Suprapubic skin (tissue), 4 donors: Measurements from ENCODE around the gene F3. TPM values are rescaled to one million over a fixed set of nuclear protein-coding genes. Genes with fewer than 3 reads are reported as not detected.

Experiments
- DNase-seq, 2 donors: peaks; one replicate each; pipeline ENCODE4 v3.0.0-alpha.2; 2019; ENCODE audit warnings: low spot score in 2 of 2
- H3K27ac ChIP-seq: fragments of 200-600 bp; sonication (generic); one replicate; pipeline ENCODE4 v1.5.1; 2019
- H3K27me3 ChIP-seq: fragments of 200-600 bp; sonication (generic); one replicate; pipeline ENCODE4 v1.5.1; 2019
- H3K36me3 ChIP-seq: fragments of 200-600 bp; sonication (generic); one replicate; pipeline ENCODE4 v1.5.1; 2019
- H3K4me1 ChIP-seq: fragments of 200-600 bp; sonication (generic); one replicate; pipeline ENCODE4 v1.5.1; 2019
- H3K4me3 ChIP-seq: fragments of 200-600 bp; sonication (generic); one replicate; pipeline ENCODE4 v1.5.1; 2019; ENCODE audit warnings: mild to moderate bottlenecking
- H3K9me3 ChIP-seq: fragments of 200-600 bp; sonication (generic); one replicate; pipeline ENCODE4 v1.5.1; 2019
- EP300 ChIP-seq: sonication (generic); formaldehyde crosslinking; IDR thresholded peaks from one replicate; pipeline ENCODE4 v1.6.1; 2017; ENCODE audit warnings: antibody characterized with exemption
- POLR2A ChIP-seq, 2 donors: fragments of 450-650 bp; IDR thresholded peaks; one replicate each; pipeline ENCODE4 v1.6.1; 2017; ENCODE audit warnings: antibody characterized with exemption in 2 of 2, mild to moderate bottlenecking in 2 of 2, moderate library complexity in 2 of 2
- POLR2AphosphoS5 ChIP-seq, 3 donors: sonication (generic); formaldehyde crosslinking; IDR thresholded peaks; one replicate each; pipeline ENCODE4 v1.6.1; 2017; ENCODE audit warnings: antibody characterized with exemption in 3 of 3
- WGBS: methylation state at CpG from one replicate; pipeline ENCODE4 v1.1.5; 2018; 5-methylcytosine and 5-hydroxymethylcytosine counted together
- total RNA-seq, 4 donors: library from RNA; depleted of rRNA; stranded (reverse); fragments of >200 nt; gene quantifications; one replicate each; pipeline ENCODE4 v1.1.0, GENCODE V29; 2016
- TF ChIP-seq, protein P1 (sequence below), 2 donors: fragments of 200-600 bp in 1 of 2; fragments of 450-650 bp in 1 of 2; sonication (generic) in 1 of 2; IDR thresholded peaks; one replicate each; pipeline ENCODE4 v1.5.1; 2016 to 2019; ENCODE audit warnings: antibody characterized with exemption in 2 of 2, mild to moderate bottlenecking in 1 of 2, moderate library complexity in 1 of 2

The F3 gene
- total RNA-seq, 4 donors from 2014 or later: 36.5 to 110 (median 84.0) TPM

GRCh38 chr1:94529416-94529815, 12.1 kb downstream of the F3 start:
- Histone ChIP-seq H3K27me3 (no peaks in the 10 kb centered on the region), H3K9me3 (no peaks in the 10 kb centered on the region), H3K36me3 (no peaks in the 10 kb centered on the region), H3K4me3 (no peak overlapping the region), H3K27ac (no peak overlapping the region), H3K4me1 (peaks cover 12% of the 10 kb centered on the region)
- no peak for TF ChIP-seq POLR2AphosphoS5 (IDR thresholded peaks at IDR 0.05)
- WGBS: 97% methylated on average over 2 of the region's 2 CpGs
- no peak for DNase-seq

GRCh38 chr1:94528826-94529225, 12.7 kb downstream of the F3 start:
- Histone ChIP-seq H3K27ac (no peak overlapping the region), H3K27me3 (no peaks in the 10 kb centered on the region), H3K4me3 (no peak overlapping the region), H3K4me1 (peaks cover 12% of the 10 kb centered on the region), H3K36me3 (no peaks in the 10 kb centered on the region), H3K9me3 (no peaks in the 10 kb centered on the region)
- 97% methylated on average over 5 of the region's 5 CpGs for WGBS
- TF ChIP-seq EP300 (no peak), POLR2A (IDR thresholded peaks at IDR 0.05) (no peak), POLR2AphosphoS5 (IDR thresholded peaks at IDR 0.05) (no peak)
- TF ChIP-seq, protein P1, sequence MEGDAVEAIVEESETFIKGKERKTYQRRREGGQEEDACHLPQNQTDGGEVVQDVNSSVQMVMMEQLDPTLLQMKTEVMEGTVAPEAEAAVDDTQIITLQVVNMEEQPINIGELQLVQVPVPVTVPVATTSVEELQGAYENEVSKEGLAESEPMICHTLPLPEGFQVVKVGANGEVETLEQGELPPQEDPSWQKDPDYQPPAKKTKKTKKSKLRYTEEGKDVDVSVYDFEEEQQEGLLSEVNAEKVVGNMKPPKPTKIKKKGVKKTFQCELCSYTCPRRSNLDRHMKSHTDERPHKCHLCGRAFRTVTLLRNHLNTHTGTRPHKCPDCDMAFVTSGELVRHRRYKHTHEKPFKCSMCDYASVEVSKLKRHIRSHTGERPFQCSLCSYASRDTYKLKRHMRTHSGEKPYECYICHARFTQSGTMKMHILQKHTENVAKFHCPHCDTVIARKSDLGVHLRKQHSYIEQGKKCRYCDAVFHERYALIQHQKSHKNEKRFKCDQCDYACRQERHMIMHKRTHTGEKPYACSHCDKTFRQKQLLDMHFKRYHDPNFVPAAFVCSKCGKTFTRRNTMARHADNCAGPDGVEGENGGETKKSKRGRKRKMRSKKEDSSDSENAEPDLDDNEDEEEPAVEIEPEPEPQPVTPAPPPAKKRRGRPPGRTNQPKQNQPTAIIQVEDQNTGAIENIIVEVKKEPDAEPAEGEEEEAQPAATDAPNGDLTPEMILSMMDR (IDR thresholded peaks at IDR 0.05): no peak
- no peak for DNase-seq

- TF ChIP-seq, protein P1 (IDR thresholded peaks at IDR 0.05): no peak
- no peak for TF ChIP-seq POLR2A (IDR thresholded peaks at IDR 0.05)
- TF ChIP-seq POLR2AphosphoS5 (IDR thresholded peaks at IDR 0.05): no peak
- no peak for TF ChIP-seq EP300
- peaks cover 12% of the 10 kb centered on the region for H3K4me1 ChIP-seq
- H3K27ac ChIP-seq: no peak overlapping the region
- H3K9me3 ChIP-seq: no peaks in the 10 kb centered on the region
- H3K27me3 ChIP-seq: no peaks in the 10 kb centered on the region
- no peaks in the 10 kb centered on the region for H3K36me3 ChIP-seq
- WGBS: 60% methylated on average over 1 of the region's 1 CpG
- no peak overlapping the region for H3K4me3 ChIP-seq
- DNase-seq: no peak
Measured at GRCh38 chr1:94528299-94528698, 13.3 kb downstream of the F3 start.

- 6% methylated on average over 1 of the region's 1 CpG for WGBS
Measured at GRCh38 chr1:94527447-94528031, 14.0 kb downstream of the F3 start.

DNA sequence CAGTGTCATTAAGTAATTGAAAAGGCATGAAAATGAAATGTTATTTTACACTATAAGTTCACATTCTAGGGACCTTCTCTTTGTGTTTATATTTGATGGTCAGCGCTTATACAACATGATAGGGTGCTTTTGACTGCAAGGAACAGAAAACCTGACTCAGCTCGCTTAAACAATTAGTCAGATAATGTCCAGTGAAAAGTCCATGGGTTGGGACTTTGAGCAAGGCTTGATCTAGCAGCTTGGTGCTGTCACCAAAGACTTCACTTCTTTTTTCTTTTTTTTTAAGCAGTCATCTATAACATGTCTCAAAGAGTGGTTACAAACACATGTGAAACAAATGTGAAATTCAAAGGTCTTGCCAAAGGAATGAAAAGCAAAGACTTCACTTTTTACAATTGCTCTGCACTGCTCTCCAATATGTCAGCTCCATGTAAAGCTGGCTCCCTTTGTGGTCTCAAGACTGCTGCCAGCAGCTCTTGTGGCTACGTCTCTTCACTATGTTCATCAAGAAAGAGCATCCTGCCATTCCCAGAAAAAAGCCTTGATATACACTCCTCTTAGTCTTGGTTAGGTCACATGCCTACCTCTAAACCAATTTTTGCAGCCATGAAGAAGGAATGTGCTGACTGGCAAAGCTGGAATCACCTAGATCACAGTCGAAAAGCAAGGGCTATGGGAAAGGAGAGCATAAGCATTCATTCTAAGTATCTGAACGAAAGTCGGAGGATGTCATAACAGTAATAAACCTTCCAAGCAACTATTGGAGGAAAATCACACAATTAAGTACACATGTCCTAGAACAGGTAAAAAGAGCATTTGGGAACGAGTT, 15.2 kb downstream of the F3 start:
- no peaks in the 10 kb centered on the region for H3K36me3 ChIP-seq
- H3K4me3 ChIP-seq: no peak overlapping the region
- WGBS: 81% methylated on average over 7 of the region's 7 CpGs
- DNase-seq: no peak
- no peaks in the 10 kb centered on the region for H3K9me3 ChIP-seq
- H3K4me1 ChIP-seq: peaks cover 12% of the 10 kb centered on the region
- no peak overlapping the region for H3K27ac ChIP-seq
- no peaks in the 10 kb centered on the region for H3K27me3 ChIP-seq
- TF ChIP-seq, protein P1 (IDR thresholded peaks at IDR 0.05): no peak

More at GRCh38 chr1:94527447-94528031, 14.0 kb downstream of the F3 start:
- peaks cover 12% of the 10 kb centered on the region for H3K4me1 ChIP-seq
- no peaks in the 10 kb centered on the region for H3K9me3 ChIP-seq
- H3K36me3 ChIP-seq: no peaks in the 10 kb centered on the region
- no peak for DNase-seq
- TF ChIP-seq POLR2AphosphoS5 (IDR thresholded peaks at IDR 0.05): no peak
- TF ChIP-seq, protein P1 (IDR thresholded peaks at IDR 0.05): no peak
- no peak for TF ChIP-seq POLR2A (IDR thresholded peaks at IDR 0.05)
- H3K4me3 ChIP-seq: no peak overlapping the region
- no peaks in the 10 kb centered on the region for H3K27me3 ChIP-seq
- no peak overlapping the region for H3K27ac ChIP-seq
